Fibroblast of the conjunctiva (primary cell): ENCODE data around the gene SCGN.

Experiments
- DNase-seq: peaks from one replicate; pipeline ENCODE4 v3.0.0-alpha.2; 2010; ENCODE audit warnings: low read depth

SCGN gene

GRCh38 chr6:25640891-25641290 is 11.1 kb upstream of the SCGN start:
- DNase-seq: no peak

GRCh38 chr6:25641377-25641776 is 10.6 kb upstream of the SCGN start:
- no peak for DNase-seq

- DNase-seq: no peak
These were observed 9.9 kb upstream of the SCGN start for GRCh38 chr6:25641940-25642666.

- DNase-seq: no peak
These were observed 9.2 kb upstream of the SCGN start for GRCh38 chr6:25642667-25643328.

- DNase-seq: no peak
These were observed 6.1 kb upstream of the SCGN start for GRCh38 chr6:25645916-25646315.

- DNase-seq: no peak
These were observed 2.4 kb upstream of the SCGN start for GRCh38 chr6:25649611-25650010.

- no peak for DNase-seq
These were observed 3.7 kb downstream of the SCGN start for GRCh38 chr6:25655723-25656122.

- DNase-seq: no peak
These were observed 7.8 kb downstream of the SCGN start for GRCh38 chr6:25659633-25660368.

- DNase-seq: peak; percentile 22
These were observed 8.5 kb downstream of the SCGN start for GRCh38 chr6:25660512-25660911.

- no peak for DNase-seq
These were observed 9.2 kb downstream of the SCGN start for GRCh38 chr6:25661129-25661779.

GRCh38 chr6:25665455-25665854 is 13.4 kb downstream of the SCGN start:
- DNase-seq: no peak

GRCh38 chr6:25669413-25669812 is 17.4 kb downstream of the SCGN start:
- DNase-seq: no peak

- no peak for DNase-seq
These were observed 18.2 kb downstream of the SCGN start for GRCh38 chr6:25670208-25670607.

- no peak for DNase-seq
These were observed 18.9 kb downstream of the SCGN start for GRCh38 chr6:25670793-25671513.

- no peak for DNase-seq
These were observed 19.6 kb downstream of the SCGN start for GRCh38 chr6:25671652-25672051.

GRCh38 chr6:25675167-25675566 is 23.2 kb downstream of the SCGN start:
- DNase-seq: no peak

GRCh38 chr6:25676775-25677174 is 24.8 kb downstream of the SCGN start:
- no peak for DNase-seq

- DNase-seq: no peak
These were observed 29.8 kb downstream of the SCGN start for GRCh38 chr6:25681848-25682247.

- DNase-seq: no peak
These were observed 30.3 kb downstream of the SCGN start for GRCh38 chr6:25682324-25682723.

- no peak for DNase-seq
These were observed 32.5 kb downstream of the SCGN start for GRCh38 chr6:25684565-25684964.

- no peak for DNase-seq
These were observed 33.2 kb downstream of the SCGN start for GRCh38 chr6:25685251-25685650.

GRCh38 chr6:25685896-25686295 is 33.9 kb downstream of the SCGN start:
- DNase-seq: no peak
